IPS-20b (cell line): Measurements from ENCODE around the gene ATL2.
A peak's percentile ranks its signal among the peaks of the same experiment; 100 is the strongest.
"Not testable (repeated sequence)": the region's sequence is repeated elsewhere in the genome, so short reads cannot be mapped to it uniquely, and the experiment has no call there.

Source experiments
- H3K27ac ChIP-seq: one replicate; pipeline ENCODE4 v1.5.1; 2013; ENCODE audit warnings: low read length
- H3K27me3 ChIP-seq: 2 replicates; pipeline ENCODE4 v1.6.1; 2013; ENCODE audit warnings: mild to moderate bottlenecking, low read length, inconsistent platforms; ENCODE audit not compliant: insufficient read depth
- H3K36me3 ChIP-seq: 2 replicates; pipeline ENCODE4 v1.6.1; 2013; ENCODE audit warnings: low read depth, mild to moderate bottlenecking, inconsistent platforms, low read length, moderate library complexity; ENCODE audit not compliant: insufficient read depth
- H3K4me1 ChIP-seq: 2 replicates; pipeline ENCODE4 v1.6.1; 2013; ENCODE audit warnings: mild to moderate bottlenecking, control low read depth, inconsistent platforms, low read length, moderate library complexity; ENCODE audit not compliant: insufficient read depth
- H3K4me3 ChIP-seq: 2 replicates; pipeline ENCODE4 v1.5.1; 2013; ENCODE audit warnings: mild to moderate bottlenecking, low read length, inconsistent platforms
- H3K9ac ChIP-seq: 2 replicates; pipeline ENCODE4 v1.6.1; 2013; ENCODE audit warnings: low read depth, mild to moderate bottlenecking, inconsistent platforms, low read length, moderate library complexity
- H3K9me3 ChIP-seq: 2 replicates; pipeline ENCODE4 v1.6.1; 2013; ENCODE audit warnings: mild to moderate bottlenecking, low read depth, low read length, inconsistent platforms; ENCODE audit not compliant: insufficient read depth

Gene ATL2

DNA sequence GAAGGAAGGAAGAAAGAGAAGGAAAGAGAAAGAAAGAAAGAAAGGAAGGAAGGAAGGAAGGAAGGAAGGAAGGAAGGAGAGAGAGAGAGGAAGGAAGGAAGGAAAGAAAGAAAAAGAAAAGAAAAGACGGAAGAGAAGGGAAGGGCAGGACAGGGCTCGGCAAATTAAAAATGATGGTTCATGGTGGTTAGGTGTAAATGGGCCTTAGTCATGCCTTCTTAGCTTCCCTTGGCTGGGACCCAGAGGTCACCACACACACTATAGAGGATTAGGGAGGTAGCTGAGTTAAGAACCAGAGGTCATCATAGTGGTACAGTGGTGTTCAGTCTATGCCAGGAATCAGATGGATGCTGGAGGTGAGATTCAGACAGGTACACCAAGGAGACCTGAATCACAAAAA, 9.3 kb upstream of the ATL2 start:
- H3K27me3 ChIP-seq = no peaks in the 10 kb centered on the region
- H3K9ac ChIP-seq = no peak overlapping the region
- no peak overlapping the region for H3K4me3 ChIP-seq
- H3K36me3 ChIP-seq = no peaks in the 10 kb centered on the region
- peaks cover 4% of the 10 kb centered on the region; the same call in 1 of the 2 replicates for H3K4me1 ChIP-seq
- no peak overlapping the region for H3K27ac ChIP-seq
- H3K9me3 ChIP-seq = no peaks in the 10 kb centered on the region

DNA sequence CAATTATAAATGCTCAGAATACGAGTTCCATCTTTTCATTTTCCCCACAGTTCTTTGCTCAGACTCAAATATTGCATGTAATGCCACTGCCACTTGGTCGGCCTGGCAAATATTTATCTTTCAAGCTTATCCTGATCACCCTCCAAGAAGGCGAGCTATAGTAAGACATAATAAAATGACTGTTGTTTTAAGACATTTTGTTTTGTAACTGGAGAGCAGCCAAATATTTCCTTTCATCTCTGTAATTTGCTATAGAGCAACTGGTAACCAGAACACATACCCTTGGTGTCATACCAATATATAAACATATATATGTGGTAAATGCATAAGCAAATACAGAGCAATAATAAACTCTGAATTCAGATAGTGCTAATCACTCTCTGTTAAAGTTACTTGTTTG, 7.3 kb upstream of the ATL2 start:
- Histone ChIP-seq H3K9ac (no peak overlapping the region), H3K27me3 (no peaks in the 10 kb centered on the region), H3K36me3 (no peaks in the 10 kb centered on the region), H3K27ac (no peak overlapping the region), H3K4me1 (peaks cover 4% of the 10 kb centered on the region; the same call in 1 of the 2 replicates), H3K4me3 (no peak overlapping the region), H3K9me3 (no peaks in the 10 kb centered on the region)

DNA sequence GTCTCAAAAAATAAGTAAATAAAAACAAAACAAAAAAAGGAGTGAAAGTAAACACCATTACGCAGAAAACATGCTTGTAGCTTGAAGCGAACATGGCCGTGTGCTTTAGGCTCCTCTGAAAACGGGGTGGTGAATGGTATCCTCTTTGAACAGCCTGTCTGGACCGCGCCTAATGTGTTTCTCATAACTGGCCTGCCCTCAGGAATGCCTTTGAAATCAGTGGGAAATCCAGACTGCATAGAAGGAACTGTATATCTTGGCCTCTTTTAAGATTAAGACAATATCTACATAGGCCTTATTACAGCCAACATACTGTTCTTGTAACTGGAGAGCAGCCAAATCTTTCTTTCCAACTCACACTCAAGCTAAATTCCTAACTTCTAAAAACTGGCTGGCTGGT, 6.7 kb upstream of the ATL2 start:
- H3K4me3 ChIP-seq, H3K4me1 ChIP-seq, H3K27me3 ChIP-seq, H3K36me3 ChIP-seq, H3K27ac ChIP-seq, H3K9ac ChIP-seq, H3K9me3 ChIP-seq: not testable (repeated sequence)

DNA sequence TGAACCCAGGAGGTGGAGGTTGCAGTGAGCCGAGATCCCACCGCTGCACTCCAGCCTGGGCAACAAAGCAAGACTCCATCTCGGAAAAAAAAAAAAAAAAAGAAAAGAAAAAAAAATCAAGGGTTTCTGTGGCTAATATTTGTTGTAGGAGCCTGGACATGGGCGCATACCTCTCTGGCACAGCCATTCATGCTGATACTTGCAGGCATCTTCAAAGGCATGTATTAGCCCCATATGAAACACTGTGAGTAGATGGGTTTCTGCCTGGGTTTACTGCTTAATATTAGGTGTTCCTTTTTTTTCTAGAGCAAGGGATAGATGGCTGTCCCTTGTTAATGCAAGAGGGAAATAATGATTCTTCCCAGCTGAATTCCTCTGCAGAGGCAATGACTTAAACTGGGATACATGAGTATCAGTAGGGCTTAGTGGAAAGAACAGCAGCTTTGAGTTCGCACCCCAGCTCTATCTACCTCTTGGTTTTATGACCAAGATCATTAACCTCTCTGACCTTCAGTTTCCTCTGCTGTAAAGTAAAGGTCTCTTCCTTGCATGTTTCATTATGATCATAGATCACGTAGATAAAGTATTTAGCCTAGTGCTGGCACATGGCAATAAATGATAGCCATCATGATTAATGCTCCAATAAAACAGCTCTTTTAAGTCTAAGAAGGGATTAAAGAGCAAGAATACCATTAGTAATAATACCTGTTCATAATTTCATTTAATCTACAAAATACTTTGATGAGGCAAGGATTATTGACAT, 4.5 kb upstream of the ATL2 start:
- Histone ChIP-seq H3K27ac (no peak overlapping the region), H3K4me1 (no peaks in the 10 kb centered on the region; the same call in 1 of the 2 replicates), H3K27me3 (no peaks in the 10 kb centered on the region), H3K9ac (no peak overlapping the region), H3K36me3 (no peaks in the 10 kb centered on the region), H3K4me3 (no peak overlapping the region), H3K9me3 (no peaks in the 10 kb centered on the region)

DNA sequence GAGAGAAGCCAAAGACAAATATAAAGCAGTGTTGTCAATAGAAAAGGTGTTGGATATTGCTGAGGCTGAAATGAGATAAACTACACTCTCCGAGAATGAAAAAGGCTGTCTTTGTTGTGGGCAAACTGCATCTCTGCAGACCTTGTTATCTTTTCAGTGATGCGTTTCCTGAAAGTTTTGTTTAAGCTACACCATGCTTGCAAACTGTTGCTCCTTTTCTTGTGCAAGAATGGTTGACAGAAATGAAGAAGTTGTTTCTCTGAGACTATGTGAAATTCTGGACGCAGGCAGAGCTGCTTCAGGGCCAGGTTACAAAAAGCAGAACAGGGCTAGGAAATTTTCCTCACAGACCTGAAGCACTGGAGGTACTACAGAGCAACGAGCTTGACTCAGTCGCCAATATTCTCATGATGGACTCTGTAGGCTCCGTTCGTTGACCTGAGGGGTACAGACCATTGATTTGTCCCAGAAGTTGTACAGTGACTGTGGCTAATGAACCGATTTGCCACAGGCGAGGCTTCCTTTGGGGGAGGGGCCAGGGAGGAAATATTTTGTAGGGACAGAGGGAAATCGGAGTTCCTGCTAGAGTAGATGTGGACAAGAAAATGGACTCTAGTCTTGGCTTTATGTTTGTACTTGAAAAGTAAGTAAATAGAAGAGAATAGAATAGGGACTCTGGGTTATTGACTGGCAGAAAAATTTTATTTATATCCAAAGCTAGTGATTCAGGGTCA, 3.5 kb upstream of the ATL2 start:
- peaks cover 5% of the 10 kb centered on the region; the same call in 1 of the 2 replicates for H3K4me1 ChIP-seq
- H3K27me3 ChIP-seq = no peaks in the 10 kb centered on the region
- H3K27ac ChIP-seq = no peak overlapping the region
- H3K36me3 ChIP-seq = no peaks in the 10 kb centered on the region
- no peak overlapping the region for H3K4me3 ChIP-seq
- H3K9me3 ChIP-seq = no peaks in the 10 kb centered on the region
- H3K9ac ChIP-seq = no peak overlapping the region

DNA sequence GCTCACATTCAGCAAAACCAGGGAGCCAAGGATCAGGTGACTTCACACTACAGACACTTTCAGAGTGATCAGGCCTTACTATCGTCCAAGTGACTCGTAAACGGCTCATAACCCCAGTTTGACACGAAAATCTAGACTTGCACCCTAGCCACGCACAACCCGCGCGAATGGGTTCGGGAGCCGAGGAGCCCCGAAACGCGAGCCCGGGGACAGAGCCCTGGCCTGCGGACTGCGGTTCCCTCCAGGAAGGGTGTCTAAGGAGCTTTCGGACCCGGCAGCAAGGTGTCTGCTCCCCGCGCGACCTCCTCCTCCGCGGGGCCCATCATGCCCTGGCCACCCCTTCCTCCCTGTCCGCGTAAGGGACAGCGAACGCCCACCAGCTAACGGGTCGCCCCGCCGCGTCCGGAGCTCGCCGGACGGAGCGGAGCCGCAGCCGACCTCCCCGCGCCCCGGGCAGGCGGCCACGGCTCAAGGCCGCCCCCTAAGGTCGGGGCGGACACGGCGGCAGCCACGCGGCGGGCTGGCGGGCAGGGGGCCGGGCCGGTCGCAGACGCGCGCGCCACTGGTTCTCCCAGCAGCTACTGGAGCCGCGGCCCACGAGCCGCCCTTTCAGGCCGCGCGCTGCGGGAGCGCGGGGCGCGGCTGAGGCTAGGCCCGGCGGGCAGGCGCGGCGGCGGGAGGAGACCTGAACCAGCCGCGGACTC, 575 bp downstream of the ATL2 start:
- peaks cover 12% of the 10 kb centered on the region; the same call in 1 of the 2 replicates for H3K4me1 ChIP-seq

DNA sequence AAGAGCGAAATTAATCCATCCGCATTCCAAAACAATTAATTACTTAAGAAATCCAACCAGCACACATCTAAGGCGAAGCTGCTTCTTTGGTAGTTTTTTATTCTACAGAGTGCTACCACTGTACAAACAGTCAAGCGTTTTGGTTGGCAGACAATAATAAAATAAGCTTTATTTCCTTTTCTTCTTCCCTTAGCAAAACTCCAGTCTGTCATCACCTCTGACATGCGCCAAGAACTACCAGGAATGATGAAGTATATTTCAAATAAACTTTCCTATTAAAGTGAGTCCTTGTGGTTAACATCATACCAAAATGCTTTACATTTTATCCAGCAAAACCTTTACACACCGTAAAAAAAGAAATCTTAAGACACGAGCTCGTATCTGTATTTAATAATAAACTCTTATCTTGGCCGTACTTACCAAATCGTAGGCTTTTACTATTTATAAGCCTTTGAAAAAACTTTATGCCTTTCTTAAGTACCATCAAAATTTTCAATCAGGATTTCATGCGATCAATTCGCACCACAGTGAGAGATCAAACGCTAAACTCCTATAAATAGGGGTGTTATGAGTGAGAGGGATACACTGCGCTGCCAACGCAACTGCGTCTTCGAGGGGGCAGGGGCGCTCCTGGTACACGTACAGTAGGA, 1.3 kb downstream of the ATL2 start:
- peaks cover 12% of the 10 kb centered on the region; the same call in 1 of the 2 replicates for H3K36me3 ChIP-seq
- no peaks in the 10 kb centered on the region for H3K27me3 ChIP-seq
- peak overlapping the region; percentile 96 for H3K4me3 ChIP-seq
- H3K4me1 ChIP-seq = peaks cover 12% of the 10 kb centered on the region; the same call in 1 of the 2 replicates
- H3K9ac ChIP-seq = peak overlapping the region; percentile 92
- H3K9me3 ChIP-seq = no peaks in the 10 kb centered on the region
- peak overlapping the region; percentile 44 for H3K27ac ChIP-seq

More for the DNA sequence above, 575 bp downstream of the ATL2 start:
- Histone ChIP-seq H3K27ac (peak overlapping the region; percentile 44), H3K36me3 (peaks cover 12% of the 10 kb centered on the region; the same call in 1 of the 2 replicates), H3K27me3 (no peaks in the 10 kb centered on the region), H3K4me3 (peak overlapping the region; percentile 96), H3K9ac (peak overlapping the region; percentile 92), H3K9me3 (no peaks in the 10 kb centered on the region)

DNA sequence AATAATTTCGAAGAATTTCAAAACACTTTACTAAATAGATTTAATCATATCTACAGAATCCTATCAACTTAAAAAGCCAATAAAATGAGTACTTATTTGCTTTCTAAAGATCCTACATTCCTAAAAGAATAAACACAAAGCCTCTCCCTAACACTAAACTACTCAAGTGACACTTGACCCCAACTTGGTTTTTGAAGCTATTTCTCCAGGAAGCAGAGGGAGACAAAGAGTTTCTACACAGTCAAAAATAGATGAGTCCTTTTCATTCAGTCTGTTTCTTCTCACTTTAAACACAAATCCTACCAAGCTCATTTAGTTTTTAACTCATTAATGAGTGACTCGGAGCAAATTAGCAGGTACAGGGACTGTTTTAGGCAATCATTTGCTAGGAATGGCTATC, 2.1 kb downstream of the ATL2 start:
- Histone ChIP-seq H3K9ac (peak overlapping the region; percentile 7; the same call in 1 of the 2 replicates), H3K9me3 (no peaks in the 10 kb centered on the region), H3K27ac (no peak overlapping the region), H3K36me3 (peaks cover 12% of the 10 kb centered on the region; the same call in 1 of the 2 replicates), H3K4me3 (peak overlapping the region; percentile 96), H3K27me3 (no peaks in the 10 kb centered on the region), H3K4me1 (peaks cover 12% of the 10 kb centered on the region; the same call in 1 of the 2 replicates)

DNA sequence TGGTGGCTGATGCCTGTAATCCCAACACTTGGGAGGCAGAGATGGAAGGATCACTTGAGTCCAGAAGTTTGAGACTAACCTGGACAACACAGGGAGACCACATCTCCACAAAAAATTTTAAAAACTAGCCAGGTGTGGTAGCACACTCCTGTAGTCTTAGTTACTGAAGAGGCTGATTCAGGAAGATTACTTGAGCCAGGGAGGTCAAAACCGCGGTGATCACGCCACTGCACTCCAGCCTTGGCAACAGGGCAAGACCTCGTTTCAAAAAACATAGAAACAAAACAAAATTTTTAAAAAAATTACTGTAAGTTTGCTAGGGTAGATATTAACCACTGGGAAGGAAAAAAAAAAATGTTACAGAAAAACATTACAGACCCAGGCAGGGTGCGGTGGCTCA, 5.8 kb downstream of the ATL2 start:
- H3K9me3 ChIP-seq = no peaks in the 10 kb centered on the region
- H3K27ac ChIP-seq = no peak overlapping the region
- H3K36me3 ChIP-seq = peaks cover 12% of the 10 kb centered on the region; the same call in 1 of the 2 replicates
- no peak overlapping the region for H3K9ac ChIP-seq
- H3K27me3 ChIP-seq = no peaks in the 10 kb centered on the region
- peaks cover 12% of the 10 kb centered on the region; the same call in 1 of the 2 replicates for H3K4me1 ChIP-seq
- no peak overlapping the region for H3K4me3 ChIP-seq

DNA sequence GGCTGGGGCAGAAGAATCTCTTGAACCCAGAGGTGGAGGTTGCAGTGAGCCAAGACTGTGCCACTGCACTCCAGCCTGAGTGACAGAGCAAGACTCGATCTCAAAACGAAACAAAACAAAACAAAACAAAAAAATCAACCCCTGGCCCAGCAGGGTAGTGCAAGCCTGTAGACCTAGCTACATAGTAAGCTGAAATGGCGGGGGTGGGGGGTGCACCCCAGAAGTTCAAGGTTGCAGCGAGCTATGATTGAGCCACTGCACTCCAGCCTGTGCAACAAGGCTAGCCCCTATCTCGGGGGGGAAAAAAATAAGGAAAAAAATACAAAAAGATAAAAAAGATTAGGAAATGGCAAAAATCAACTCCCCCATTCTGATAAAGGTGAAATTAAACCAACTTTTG, 6.4 kb downstream of the ATL2 start:
- H3K4me3 ChIP-seq = no peak overlapping the region
- H3K27me3 ChIP-seq = no peaks in the 10 kb centered on the region
- peaks cover 8% of the 10 kb centered on the region; the same call in 1 of the 2 replicates for H3K4me1 ChIP-seq
- H3K36me3 ChIP-seq = peaks cover 12% of the 10 kb centered on the region; the same call in 1 of the 2 replicates
- no peaks in the 10 kb centered on the region for H3K9me3 ChIP-seq
- no peak overlapping the region for H3K9ac ChIP-seq
- no peak overlapping the region for H3K27ac ChIP-seq

DNA sequence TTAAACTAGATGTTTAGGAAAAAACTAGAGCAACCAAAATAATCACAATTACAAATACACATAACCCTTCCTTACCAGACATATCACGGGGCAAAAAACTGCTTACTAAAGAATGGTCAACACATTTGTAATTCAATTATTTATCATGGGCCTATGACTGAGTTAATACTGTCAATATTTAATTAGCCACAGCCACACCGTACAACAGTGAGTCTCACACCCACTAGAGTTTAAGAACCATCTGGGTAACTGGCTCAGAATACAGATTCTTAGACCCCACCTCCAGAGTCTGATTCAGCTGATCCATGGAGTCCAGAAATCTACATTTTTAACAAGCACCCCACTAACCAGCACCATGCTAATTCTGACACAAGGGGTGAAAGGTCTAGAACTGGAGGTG, 14.8 kb downstream of the ATL2 start:
- Histone ChIP-seq H3K36me3 (peaks cover 6% of the 10 kb centered on the region; the same call in 1 of the 2 replicates), H3K9ac (no peak overlapping the region), H3K27ac (no peak overlapping the region)

More for the DNA sequence above, 14.8 kb downstream of the ATL2 start:
- Histone ChIP-seq H3K4me1 (no peaks in the 10 kb centered on the region), H3K9me3 (no peaks in the 10 kb centered on the region), H3K27me3 (no peaks in the 10 kb centered on the region), H3K4me3 (no peak overlapping the region)
